Tongue (tissue), 2 donors: ENCODE results near the gene HABP4. TPM values are rescaled to one million over a fixed set of nuclear protein-coding genes. Genes with fewer than 3 reads are reported as not detected.

ENCODE experiments used
- DNase-seq: peaks from one replicate; pipeline ENCODE4 v3.0.0-alpha.2; 2015
- total RNA-seq: library from RNA; depleted of rRNA; stranded (reverse); fragments of >200 nt; gene quantifications from one replicate; pipeline ENCODE4 v1.2.3, GENCODE V29; 2014

Gene HABP4, protein sequence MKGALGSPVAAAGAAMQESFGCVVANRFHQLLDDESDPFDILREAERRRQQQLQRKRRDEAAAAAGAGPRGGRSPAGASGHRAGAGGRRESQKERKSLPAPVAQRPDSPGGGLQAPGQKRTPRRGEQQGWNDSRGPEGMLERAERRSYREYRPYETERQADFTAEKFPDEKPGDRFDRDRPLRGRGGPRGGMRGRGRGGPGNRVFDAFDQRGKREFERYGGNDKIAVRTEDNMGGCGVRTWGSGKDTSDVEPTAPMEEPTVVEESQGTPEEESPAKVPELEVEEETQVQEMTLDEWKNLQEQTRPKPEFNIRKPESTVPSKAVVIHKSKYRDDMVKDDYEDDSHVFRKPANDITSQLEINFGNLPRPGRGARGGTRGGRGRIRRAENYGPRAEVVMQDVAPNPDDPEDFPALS
- total RNA-seq = 14.6 TPM

DNA sequence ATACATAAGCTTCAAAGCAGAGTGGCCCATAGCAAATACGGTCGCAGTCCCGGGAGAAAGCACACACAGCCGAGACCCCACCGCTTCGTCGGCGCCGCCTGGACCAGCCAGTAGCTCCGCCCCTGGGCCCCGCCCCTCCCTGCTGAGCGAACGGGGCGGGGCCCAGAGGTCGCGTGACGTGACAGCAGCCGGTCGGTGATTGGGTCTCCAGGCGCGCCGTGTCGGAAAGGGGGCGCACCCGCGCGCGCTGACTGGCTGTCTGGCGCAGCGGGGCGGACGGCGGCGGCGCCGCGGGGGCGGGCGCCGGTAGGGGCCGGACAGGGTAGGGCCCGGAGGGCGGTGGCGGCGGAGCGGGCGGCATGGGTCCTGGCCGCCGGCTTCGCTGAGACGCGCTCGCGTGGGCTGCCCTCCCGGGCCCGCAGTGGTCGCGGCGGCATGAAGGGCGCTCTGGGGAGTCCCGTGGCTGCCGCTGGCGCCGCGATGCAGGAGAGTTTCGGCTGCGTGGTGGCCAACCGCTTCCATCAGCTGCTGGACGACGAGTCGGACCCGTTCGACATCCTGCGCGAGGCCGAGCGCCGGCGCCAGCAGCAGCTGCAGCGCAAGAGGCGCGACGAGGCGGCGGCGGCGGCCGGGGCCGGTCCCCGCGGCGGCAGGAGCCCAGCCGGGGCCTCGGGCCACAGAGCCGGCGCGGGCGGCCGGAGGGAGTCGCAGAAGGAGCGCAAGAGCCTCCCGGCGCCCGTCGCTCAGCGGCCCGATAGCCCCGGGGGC, at the start of gene HABP4:
TSS of gene HABP4 (plus strand) at position 325 of the 768 bp plus-strand sequence. CDS start at position 436, 111 bp downstream.
- peak; percentile 98 for DNase-seq

DNA sequence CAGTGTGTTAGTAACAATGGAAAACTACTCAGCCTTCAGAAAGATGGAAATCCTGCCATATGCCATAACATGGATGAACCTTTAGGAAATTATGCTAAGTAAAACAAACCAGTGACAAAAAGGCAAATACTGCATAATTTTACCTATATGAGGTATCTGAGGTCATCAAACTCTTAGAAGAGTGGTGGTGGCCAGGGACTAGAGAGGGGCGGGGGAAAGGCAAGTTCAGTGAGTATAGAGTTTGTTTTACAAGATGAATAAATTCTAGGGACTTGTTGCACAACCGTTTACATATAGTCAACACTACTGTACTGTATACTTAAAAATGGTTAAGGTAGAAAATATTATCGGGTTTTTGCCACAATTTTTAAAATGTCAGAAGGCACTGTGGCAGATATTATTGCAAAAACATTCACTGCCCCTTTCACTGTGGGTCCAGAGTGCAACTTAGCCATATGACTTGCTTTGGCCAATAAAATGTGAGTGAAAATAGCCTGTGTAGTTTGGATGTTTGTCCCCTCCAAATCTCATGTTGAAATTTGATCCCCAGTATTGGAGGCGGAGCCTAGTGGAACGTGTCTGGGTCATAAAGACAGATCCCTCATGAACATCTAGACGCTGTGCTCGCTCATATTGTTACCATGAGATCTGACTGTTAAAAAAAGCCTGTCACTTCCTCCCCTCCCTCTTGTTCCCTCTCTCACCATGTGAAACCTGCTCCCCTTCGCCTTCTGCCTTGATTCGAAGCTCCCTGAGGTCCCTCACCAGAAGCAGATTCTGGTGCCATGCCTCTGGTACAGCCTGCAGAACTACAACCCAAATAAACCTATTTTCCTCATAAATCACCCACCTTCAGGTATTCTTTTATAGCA, 41.3 kb upstream of the HABP4 start:
- DNase-seq = no peak

DNA sequence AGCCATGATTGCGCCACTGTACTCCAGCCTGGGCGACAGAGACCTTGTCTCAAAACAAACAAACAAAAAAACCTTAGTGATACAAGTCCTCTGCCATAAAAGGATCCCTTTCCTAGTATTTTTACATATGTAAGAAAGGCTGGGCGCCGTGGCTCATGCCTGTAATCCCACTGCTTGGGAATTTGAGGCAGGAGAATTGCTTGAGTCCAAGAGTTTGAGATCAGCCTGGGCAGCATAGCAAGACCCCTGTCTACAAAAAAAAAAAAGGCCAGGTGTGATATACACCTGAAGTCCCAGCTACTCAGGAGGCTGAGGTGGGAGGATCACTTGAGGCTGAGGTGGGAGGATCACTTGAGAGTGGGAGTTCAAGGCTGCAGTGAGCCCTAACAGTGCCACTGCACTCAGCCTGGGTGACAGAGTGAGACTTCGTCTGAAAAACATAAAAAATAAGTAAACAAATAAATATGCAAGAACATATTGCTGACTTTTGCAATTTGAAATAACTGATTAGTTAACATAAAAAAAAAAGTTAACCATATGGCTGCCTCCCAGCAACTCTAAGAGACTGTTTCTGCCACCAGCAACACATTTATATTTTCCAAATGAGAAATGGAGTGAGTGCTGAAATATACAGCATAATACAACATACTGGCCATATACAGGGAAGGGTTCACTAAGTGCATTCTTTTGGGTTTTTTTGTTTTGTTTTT, 38.7 kb upstream of the HABP4 start:
- no peak for DNase-seq

DNA sequence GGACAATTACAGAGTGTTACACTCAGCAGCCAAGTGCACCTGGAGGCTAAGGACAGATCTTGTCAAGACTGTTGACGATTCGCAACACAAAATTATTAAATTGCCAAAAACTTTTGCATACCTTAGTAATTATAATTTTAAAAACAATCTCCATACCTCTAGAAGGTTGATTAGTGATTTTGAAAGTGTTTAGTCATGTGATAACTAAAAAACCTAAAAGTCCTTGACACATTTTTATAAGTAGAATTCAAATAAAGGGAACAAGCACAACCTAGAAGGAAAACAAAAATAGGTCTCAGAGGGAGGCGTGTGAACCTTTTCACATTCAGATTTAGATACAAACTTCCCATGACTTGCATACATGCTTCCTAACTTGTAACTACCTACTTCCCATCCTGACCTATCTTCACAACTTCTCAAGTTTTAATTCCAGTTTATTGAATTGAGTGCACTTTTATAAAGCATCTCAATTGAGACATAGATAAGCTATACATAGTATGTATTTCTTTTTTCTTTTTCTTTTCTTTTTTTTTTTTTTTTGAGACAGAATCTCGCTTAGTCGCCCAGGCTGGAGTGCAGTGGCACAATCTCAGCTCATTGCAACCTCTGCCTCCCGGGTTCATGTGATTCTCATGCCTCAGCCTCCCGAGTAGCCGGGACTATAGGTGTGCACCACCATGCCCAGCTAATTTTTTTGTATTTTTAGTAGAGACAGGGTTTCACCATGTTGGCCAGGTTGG, 37.6 kb upstream of the HABP4 start:
- no peak for DNase-seq

DNA sequence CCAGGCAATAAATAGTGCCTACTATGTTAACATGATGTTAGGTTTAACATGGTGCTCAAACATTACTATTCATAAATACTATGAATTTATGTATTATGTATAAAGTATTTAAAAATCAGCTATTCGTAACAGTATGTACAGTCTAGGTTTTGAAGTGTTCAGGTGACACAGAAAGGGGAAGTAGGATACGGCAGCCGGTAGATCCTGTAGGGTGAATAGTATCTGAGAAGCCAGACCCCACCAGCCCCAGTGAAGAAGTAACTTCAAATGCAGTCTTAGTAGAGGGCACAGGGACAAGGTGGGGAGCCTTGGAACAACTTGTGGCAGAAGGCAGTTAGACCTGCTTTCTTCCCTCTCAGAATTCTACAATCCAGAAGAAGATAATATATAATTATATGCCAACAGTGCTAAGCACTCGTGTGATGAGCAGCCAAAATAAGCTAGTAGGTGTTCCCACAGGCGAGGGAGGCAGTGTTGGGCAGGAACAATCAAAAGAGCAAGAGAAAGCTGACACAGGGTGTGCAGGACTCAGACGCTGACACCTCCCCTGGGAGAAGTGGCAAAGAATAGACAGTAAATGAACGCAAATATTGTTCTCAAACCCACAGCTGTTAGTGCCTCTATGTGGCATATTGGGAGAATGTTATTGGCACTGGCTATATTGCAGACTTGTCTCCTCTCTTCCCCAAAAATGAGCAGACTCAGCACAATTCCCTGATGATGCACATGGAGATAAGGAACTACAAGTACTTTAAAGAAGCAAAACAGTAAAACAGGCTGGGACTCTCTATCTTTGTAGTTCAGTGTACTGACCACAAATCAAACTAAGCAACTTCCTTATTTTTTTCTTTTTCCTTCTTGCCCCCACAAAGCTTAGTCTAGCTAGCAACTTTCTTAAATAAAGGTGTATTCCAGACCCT, 36.4 kb upstream of the HABP4 start:
- DNase-seq = no peak

DNA sequence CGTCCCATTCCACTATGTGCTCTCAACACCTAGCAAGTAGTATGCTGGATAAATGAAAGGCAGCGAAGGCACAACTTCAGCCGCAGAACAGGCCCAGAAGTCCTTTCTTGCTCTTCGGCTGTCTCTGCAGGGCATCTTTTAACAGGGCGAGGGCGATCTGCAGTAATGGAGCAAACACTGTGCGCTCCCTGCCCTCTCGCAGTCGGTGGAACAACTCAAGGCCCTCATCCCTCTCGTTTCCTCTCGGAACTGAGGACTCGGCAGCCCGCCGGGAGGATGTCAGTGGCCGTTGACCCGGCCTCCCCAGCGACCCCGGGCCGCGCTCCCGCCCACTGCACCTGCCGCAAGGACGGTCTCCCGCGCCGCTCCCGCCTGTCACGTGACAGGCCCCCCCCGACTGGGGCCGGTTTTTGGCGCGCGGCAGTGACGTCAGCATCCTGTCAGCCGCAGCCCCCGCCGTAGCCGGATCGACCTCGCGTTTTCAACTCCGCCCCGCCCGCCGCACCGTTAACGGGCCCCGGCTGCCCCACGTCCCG, 32.9 kb upstream of the HABP4 start:
- peak; percentile 93 for DNase-seq

DNA sequence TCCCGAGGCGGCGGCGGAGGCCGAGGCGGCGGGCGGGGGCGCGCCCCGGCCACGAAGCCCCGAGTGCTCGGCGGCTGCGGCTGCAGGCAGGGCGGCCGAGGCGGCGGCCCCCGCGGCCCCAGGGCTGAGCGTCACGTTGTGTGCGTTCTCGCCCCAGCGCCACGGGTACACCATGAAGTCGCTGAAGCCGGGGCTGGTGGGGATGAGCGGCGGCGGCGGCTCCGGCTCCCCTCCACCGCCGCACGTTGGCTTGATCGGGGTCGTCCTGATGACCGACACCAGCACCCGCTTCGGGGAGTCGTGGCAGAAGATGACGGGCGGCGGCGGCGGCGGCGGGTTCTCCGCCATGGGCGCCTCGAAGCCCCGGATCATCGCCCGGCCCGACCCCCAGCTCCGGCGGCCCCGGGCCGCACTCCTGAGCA, 32.3 kb upstream of the HABP4 start:
- DNase-seq = no peak

DNA sequence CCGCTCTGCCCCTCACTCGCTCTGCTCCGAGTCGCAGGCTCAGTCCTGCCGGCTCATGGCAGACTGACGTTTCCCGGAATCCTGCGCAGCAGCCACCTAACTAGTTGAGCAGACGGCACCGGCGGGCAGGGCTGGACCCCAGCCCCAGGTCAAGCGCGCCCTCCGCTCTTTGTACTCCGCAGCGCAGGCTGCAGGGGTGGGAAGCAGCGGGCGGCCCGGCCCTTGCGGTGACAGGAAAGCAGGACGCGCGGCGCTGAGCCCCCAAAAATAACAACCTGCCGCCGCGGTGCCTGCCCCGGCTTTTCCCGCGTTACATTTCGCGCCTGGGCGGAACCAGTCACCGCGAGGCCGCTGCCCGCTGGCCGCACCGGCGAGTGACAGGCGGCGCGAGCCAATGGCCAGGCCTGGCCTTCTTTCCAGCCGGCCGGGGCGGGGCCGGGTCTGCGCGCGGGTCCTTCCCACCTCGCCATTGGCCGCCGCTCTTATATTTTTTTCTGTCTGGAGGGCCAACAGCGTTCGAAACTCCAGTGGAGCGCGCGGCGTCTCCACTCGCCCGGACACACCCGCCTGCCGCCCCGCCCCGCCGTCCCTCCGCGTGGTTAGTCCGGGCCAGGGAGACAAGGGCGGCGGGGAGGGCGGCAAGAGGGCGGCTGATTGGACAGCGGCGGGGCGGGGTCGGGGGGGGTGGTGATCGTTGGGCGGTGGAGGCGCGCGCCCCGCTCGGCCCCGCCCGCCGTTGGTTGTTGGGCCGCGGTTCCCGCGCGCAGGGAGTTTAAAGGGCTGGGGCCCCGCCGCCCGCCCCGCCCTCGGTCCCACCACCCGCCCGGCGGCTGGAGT, 31.7 kb upstream of the HABP4 start, which contains the start of gene ZNF367:
TSS of gene ZNF367 (minus strand) at position 288 of the 837 bp plus-strand sequence. CDS start 338 bp downstream, outside the sequence.
- DNase-seq = peak; percentile 99

DNA sequence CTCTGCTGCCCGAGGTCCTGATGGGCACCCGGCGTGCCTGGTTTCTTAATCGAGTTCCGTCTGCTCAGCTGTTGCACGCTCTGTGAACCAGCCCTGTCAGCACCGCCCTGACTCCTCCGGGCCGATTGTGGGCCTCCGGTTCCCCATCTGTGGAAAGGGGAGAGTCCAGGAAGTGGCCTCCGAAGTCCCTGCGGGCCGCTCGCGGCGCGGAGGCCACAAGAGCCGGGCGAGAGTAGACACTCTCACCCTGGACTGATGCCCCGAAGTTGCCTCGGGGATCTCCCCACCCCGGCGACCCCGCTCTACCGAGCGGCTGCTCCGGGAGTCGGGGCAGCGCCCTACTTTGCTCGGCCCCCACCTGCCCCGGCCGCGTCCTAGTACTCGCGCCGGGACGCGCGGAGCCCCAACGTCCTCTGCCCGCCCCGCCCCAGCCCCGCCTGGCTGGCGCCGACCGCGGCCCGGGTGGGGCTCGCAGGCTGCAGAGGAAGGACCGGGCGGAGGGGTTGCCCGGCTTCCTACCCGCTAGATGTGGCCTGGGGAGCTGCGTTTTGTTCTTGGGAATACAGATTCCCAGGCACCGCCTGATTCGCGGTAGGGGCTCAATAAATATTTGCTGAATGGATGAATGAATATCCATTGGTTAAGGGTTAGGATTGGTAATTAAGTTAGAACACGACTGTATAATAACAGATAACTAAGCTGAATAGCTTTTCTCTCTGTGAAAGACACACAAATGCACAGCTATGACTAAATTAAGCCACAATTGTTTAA, 30.9 kb upstream of the HABP4 start:
- peak; percentile 82 for DNase-seq

DNA sequence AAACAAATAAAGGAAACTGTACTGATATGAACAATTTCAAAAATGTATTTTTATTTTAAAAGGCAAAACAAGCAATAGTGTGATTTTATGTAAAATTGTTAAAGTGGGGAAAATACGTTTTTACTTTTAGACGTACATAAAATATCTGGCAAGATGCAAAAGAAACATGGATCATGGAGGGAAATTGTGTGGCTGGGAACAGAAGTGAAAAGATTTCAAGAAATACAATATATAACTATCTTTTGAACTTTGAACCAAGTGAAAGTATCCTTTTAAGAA, 30.3 kb upstream of the HABP4 start:
- no peak for DNase-seq

DNA sequence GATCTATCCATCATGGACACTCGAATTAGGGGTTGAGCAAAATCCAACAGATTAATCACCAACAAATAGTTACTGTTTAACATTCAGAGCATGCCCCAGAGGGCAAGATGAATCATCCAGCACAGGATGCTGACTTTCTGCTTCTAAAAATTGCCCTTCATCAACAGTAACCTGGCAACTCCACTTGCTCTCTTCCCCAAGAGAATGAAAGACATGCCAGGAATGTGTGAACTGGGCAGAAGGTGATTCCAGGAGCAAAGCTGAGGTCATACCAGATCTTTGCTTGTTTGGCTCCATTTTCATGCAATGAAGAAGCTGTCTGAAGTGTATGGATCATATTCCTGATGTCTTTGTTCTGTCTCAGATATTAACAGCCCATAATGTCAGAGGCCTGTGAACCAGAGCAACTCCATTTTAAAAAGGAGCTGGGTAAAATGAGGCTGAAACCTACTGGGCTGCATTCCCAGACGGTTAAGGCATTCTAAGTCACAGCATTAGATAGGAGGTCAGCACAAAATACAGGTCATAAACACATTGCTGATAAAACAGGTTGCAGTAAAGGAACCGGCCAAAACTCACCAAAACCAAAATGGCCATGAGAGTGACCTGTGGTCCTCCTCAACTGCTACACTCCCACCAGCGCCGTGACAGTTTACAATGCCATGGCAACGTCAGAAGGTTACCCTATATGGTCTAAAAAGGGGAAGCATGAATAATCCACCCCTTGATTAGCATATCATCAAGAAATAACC, 29.3 kb upstream of the HABP4 start:
- DNase-seq = peak; percentile 54

DNA sequence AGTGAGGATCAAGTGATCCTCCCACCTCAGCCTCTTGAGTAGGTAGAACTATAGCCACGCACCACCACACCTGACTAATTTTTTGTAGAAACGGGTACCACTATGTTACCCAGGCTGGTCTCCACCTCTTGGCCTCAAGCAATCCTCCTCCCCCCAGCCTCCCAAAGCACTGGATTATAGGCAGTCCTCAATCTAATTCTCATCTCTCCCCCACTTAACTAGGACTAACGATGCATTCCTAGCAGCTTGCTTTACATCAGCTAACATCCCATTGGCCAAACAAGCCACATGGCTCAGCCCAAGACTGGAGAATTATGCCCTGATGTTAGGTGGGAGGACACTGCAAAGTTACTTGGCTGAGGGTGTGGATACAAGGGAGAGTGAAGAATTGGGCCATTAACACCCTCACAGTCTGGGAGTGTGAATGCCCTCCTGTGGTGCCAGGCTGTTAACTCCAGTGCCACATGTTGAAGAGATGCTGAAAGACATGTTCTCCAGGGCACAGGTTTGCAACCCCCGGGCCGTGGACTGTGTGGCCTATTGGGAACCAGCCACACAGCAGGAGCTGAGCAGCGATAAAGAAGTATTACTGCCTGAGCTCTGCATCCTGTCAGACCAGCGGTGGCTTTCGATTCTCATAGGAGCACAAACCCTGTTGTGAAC, 26.5 kb upstream of the HABP4 start:
- DNase-seq = no peak

DNA sequence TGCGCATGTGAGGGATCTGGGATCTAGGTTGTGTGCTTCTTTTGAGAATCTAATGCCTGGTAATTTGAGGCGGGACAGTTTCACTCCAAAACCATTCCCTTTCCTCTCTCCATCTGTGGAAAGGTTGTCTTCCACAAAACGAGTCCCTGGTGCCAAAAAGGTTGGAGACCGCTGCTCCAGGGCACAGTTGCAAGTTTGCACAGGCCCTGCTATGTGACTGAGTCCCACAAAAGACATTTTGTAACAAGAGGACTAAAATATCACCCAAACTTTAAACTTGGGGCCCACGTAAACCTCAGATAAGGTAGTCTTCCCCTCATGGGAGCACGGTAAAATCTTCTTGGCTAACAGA, 26.0 kb upstream of the HABP4 start:
- no peak for DNase-seq

DNA sequence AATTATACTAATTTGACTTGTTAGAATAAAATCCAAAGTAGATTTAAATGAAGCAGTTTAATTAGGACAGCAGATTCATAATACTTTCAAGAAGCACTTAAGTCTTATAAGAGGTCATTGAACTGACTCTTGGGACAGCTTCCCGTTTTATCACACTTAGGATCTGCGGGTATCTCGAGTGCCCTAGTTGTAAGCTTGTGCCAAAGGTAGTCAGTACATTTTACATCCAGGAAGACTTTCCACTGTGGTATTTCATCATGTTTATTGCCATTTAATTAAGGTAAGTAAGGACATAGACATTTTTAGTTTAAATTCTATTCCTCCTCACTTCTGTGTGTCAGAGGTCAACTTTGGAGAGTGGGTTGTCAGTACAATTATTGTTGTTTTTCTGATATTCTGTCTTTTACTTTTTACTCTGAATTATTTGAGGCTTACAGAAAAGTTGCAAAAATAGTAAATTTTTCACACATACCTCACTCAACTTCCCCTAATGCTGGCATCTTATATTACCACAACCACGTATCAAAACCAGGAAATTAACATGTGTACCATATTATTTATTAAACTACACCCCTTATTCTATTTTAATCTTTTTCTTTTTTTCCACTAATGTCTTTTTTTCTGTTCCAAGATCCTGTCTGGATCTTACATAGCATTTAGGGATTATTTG, 24.3 kb upstream of the HABP4 start:
- no peak for DNase-seq

DNA sequence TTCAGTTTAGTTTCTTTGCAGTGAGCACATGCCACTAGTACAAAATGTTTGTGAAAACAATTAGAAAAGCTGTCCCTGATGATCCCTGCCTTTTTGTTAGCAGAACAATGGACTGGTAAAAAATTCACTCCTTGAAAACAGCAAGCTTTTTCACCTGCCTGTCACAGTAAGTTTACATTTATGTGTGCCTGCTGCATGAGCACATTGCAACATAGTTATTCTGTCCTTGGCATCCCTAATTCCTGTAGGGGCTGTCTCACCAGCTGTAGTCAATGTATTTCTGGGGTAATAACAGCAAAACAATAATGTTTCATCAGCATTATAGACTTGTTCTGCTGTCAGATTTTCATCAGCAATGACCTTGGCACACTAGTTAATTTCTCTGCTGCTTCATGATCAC, 20.2 kb upstream of the HABP4 start:
- DNase-seq = no peak

DNA sequence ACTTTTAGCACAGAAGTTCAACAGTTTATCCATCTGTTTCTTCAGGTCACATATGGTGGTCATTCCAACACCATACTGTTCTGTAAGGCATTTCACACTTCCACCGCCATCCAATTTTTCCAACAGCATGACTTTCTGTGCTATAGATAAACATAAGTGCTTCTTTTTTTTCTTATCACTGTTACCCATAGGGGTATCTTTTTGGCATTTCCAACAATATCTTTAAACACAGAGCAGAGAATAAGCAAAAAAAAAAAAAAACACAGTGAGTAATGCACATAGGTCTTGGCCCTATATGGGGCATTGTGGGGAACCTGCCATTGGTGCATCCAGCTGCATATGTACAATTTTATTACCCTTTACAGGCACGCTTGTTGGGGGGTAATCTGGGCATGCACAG, 19.6 kb upstream of the HABP4 start:
- DNase-seq = no peak
